Gastrocnemius medialis (tissue), 4 donors: ENCODE results near the gene IRAK1BP1. TPM values are rescaled to one million over a fixed set of nuclear protein-coding genes. Genes with fewer than 3 reads are reported as not detected.

Experiments
- ATAC-seq, 2 donors: fragments of 150-250 bp; one replicate each; pipeline ENCODE4 v1.9.1; 2016
- DNase-seq, 2 donors: peaks; one replicate each; pipeline ENCODE4 v3.0.0-alpha.2; 2019
- H3K27ac ChIP-seq, 4 donors: fragments of 200-600 bp; sonication (generic); 1 replicate in 1 of 4; 2 replicates in 3 of 4; pipeline ENCODE4 v1.5.1; 2016 to 2018; ENCODE audit warnings: mild to moderate bottlenecking in 2 of 4, moderate library complexity in 1 of 4
- H3K27me3 ChIP-seq, 3 donors: fragments of 200-600 bp; sonication (generic) in 2 of 3; 1 replicate in 1 of 3; 2 replicates in 2 of 3; pipeline versions ENCODE4 v1.5.1 to v1.6.0; 2016 to 2019; ENCODE audit warnings: mild to moderate bottlenecking in 1 of 3, moderate library complexity in 1 of 3
- H3K36me3 ChIP-seq, 2 donors: fragments of 200-600 bp; sonication (generic) in 1 of 2; one replicate each; pipeline ENCODE4 v1.5.1; 2017 to 2018
- H3K4me1 ChIP-seq, 2 donors: fragments of 200-600 bp; sonication (generic) in 1 of 2; one replicate each; pipeline ENCODE4 v1.5.1; 2016 to 2017; ENCODE audit warnings: mild to moderate bottlenecking in 2 of 2
- H3K4me3 ChIP-seq, 4 donors: fragments of 200-600 bp; sonication (generic) in 3 of 4; 1 replicate in 1 of 4; 2 replicates in 3 of 4; pipeline ENCODE4 v1.5.1; 2016 to 2019; ENCODE audit warnings: mild to moderate bottlenecking in 2 of 4
- H3K9me3 ChIP-seq, 3 donors: fragments of 200-600 bp; sonication (generic) in 2 of 3; 1 replicate in 1 of 3; 2 replicates in 2 of 3; pipeline ENCODE4 v1.5.1; 2016 to 2019
- POLR2A ChIP-seq, 2 donors: fragments of 450-650 bp; IDR thresholded peaks; one replicate each; pipeline ENCODE4 v1.6.1; 2017; ENCODE audit warnings: antibody characterized with exemption in 2 of 2, mild to moderate bottlenecking in 2 of 2, moderate library complexity in 2 of 2
- in situ Hi-C, 4 donors: fragments of 200-750 bp; cut with MboI; loops; one replicate each; pipeline versions ENCODE4 v1.15.0 to v1.8.0; 2017; ENCODE audit warnings: low sequenced_read_pairs in 4 of 4
- intact Hi-C: fragments of 100-400 bp; cut with DNase I; formaldehyde crosslinking; loops from one replicate; pipeline ENCODE4 v1.15.1; 2023; ENCODE audit warnings: low total_unique reads
- total RNA-seq, 4 donors: library from RNA; depleted of rRNA; stranded (reverse); fragments of >200 nt; gene quantifications; one replicate each; pipeline versions ENCODE4 v1.1.0 to v1.2.3, GENCODE V29; 2016
- TF ChIP-seq, protein P1 (sequence below), 5 experiments: fragments of 450-650 bp in 3 of 5; fragments of 200-600 bp in 2 of 5; sonication (generic) in 2 of 5; IDR thresholded peaks in 4 of 5; conservative IDR thresholded peaks in 1 of 5; 1 replicate in 4 of 5; 2 replicates in 1 of 5; pipeline ENCODE4 v1.5.1; 2016 to 2019; ENCODE audit warnings: antibody characterized with exemption in 5 of 5, mild to moderate bottlenecking in 3 of 5, moderate library complexity in 3 of 5

Gene IRAK1BP1
- total RNA-seq, 4 donors from 2014 or later = 0.75 to 1.8 (median 1.0) TPM

DNA sequence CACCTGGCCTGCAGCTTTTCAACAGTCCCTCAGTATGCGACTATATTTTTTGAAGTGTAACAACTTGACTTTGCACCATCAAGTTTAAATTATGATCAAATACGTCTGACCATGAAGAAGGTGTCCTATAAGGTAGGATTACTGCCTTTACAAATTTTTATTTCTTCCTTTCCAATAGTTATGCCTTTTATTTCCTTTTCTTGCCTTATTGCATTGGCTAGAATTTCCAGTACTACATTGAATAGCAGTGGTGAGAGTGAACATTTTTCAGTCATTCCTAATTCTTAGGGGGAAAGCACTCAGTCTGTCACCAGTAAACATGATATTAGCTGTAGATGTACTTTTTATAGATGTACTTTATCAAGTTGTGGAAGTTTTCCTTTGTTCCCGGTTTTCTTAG lies 81.4 kb downstream of the IRAK1BP1 start:
- TF ChIP-seq POLR2A (IDR thresholded peaks at IDR 0.05) = no peak
- TF ChIP-seq, protein P1, sequence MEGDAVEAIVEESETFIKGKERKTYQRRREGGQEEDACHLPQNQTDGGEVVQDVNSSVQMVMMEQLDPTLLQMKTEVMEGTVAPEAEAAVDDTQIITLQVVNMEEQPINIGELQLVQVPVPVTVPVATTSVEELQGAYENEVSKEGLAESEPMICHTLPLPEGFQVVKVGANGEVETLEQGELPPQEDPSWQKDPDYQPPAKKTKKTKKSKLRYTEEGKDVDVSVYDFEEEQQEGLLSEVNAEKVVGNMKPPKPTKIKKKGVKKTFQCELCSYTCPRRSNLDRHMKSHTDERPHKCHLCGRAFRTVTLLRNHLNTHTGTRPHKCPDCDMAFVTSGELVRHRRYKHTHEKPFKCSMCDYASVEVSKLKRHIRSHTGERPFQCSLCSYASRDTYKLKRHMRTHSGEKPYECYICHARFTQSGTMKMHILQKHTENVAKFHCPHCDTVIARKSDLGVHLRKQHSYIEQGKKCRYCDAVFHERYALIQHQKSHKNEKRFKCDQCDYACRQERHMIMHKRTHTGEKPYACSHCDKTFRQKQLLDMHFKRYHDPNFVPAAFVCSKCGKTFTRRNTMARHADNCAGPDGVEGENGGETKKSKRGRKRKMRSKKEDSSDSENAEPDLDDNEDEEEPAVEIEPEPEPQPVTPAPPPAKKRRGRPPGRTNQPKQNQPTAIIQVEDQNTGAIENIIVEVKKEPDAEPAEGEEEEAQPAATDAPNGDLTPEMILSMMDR (IDR thresholded peaks at IDR 0.05 in 4 of 5, conservative IDR thresholded peaks at IDR 0.05 in 1 of 5) = no peak
- Histone ChIP-seq H3K27ac (no peak overlapping the region), H3K9me3 (peaks cover 0 to 6% (median 0%) of the 10 kb centered on the region in 3 donors), H3K4me1 (no peaks in the 10 kb centered on the region), H3K27me3 (no peaks in the 10 kb centered on the region), H3K36me3 (peaks cover 15 to 94% of the 10 kb centered on the region in 2 donors), H3K4me3 (no peak overlapping the region)
- ATAC-seq (no peak), DNase-seq (no peak)
- intact Hi-C loops (no loop called here), in situ Hi-C loops (no loop called here)

DNA sequence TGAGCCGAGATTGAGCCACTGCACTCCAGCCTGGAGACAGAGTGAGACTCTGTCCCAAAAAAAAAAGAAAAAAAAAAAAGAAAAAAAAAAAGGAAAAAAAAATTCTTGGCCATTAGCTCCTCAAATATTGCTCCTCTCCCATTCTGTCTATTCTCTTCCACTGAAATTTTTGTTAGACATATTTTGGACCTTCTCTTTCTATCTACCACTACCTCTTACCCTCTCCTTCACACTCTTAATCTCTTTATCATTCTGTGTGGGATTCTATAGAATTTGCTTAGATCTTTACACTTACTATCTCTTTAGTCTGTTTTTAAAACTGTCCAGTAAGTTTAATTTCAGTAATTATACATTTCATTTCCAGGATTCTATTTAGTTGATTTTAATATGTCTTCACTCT lies 85.0 kb downstream of the IRAK1BP1 start:
- Histone ChIP-seq H3K36me3 (peaks cover 12 to 84% of the 10 kb centered on the region in 2 donors), H3K4me1 (no peaks in the 10 kb centered on the region), H3K4me3 (no peak overlapping the region), H3K27ac (no peak overlapping the region), H3K9me3 (peaks cover 0 to 6% (median 0%) of the 10 kb centered on the region in 3 donors), H3K27me3 (no peaks in the 10 kb centered on the region)
- intact Hi-C loops (no loop called here), in situ Hi-C loops (no loop called here)
- ATAC-seq (no peak), DNase-seq (no peak)
- TF ChIP-seq, protein P1 (IDR thresholded peaks at IDR 0.05 in 4 of 5, conservative IDR thresholded peaks at IDR 0.05 in 1 of 5) = no peak
- TF ChIP-seq POLR2A (IDR thresholded peaks at IDR 0.05) = no peak

Other genes with a start within 250 kb of the IRAK1BP1 start
- 10 to 100 TPM; 10.9 to 25.1 (median 16.6) TPM for gene PHIP, start 210.7 kb downstream of the IRAK1BP1 start, total RNA-seq